GM12878 (cell line): ENCODE measurements around the gene GMPPA. TPM values are rescaled to one million over a fixed set of nuclear protein-coding genes. Genes with fewer than 3 reads are reported as not detected.
A peak's percentile ranks its signal among the peaks of the same experiment; 100 is the strongest.

ENCODE experiments used
- ATAC-seq: fragments of 200-7000 bp; cut with Tn5 transposase; 3 replicates; pipeline ENCODE4 v1.9.1; 2020; ENCODE audit warnings: mild to moderate bottlenecking, moderate library complexity
- BruUV-seq: library from RNA; stranded (reverse); fragments of 400-500 nt; replicated peaks from 2 replicates; lab custom pipeline; 2021; lab: Mats Ljungman, UMichigan
- CTCF ChIA-PET: fragments of 300-600 bp; sonication (Branson Sonifier 250); formaldehyde crosslinking; extraction: SDS; loops from one replicate; lab custom pipeline; 2021; ENCODE audit warnings: inconsistent platforms; lab: Yijun Ruan, JAX
- POLR2A ChIA-PET: fragments of 350-600 bp; formaldehyde crosslinking; extraction: SDS; loops from one replicate; lab custom pipeline; 2021; ENCODE audit warnings: inconsistent platforms; lab: Charles Lee
- RAD21 ChIA-PET: fragments of 300-600 bp; sonication (Branson Sonifier 250); formaldehyde crosslinking; loops from one replicate; lab custom pipeline; 2023; ENCODE audit warnings: antibody characterized with exemption; ENCODE audit not compliant: unreplicated experiment; lab: Charles Lee
- SMC1A ChIA-PET: fragments of 300-600 bp; sonication (Branson Sonifier 250); formaldehyde crosslinking; loops from one replicate; lab custom pipeline; 2023; ENCODE audit not compliant: unreplicated experiment, uncharacterized antibody; lab: Charles Lee
- DNase-seq: peaks from one replicate; pipeline ENCODE4 v3.0.0-alpha.2; 2011; ENCODE audit warnings: low read depth, low spot score
- FAIRE-seq: peaks from 3 replicates; lab custom pipeline; 2011; peaks lifted over from hg19 to GRCh38; lab: Jason Lieb, UNC
- H2AFZ ChIP-seq: 2 replicates; pipeline ENCODE4 v1.6.0; 2011; ENCODE audit warnings: low read depth, low read length, control low read depth; ENCODE audit not compliant: control insufficient read depth
- H3K27ac ChIP-seq: 2 replicates; pipeline ENCODE4 v1.5.1; 2011; ENCODE audit warnings: control low read depth; ENCODE audit not compliant: control insufficient read depth, insufficient read depth
- H3K27me3 ChIP-seq, 2 experiments: replicated peaks in 1 of 2; 2 replicates each; pipeline versions ENCODE4 v1.6.0 to v1.6.1; 2011; ENCODE audit warnings: low read length in 1 of 2; ENCODE audit not compliant: control insufficient read depth in 2 of 2, insufficient read depth in 2 of 2
- H3K36me3 ChIP-seq, 2 experiments: 2 replicates each; pipeline ENCODE4 v1.5.1; 2011; ENCODE audit warnings: low read length in 1 of 2; ENCODE audit not compliant: control insufficient read depth in 2 of 2, insufficient read depth in 2 of 2
- H3K4me1 ChIP-seq: 2 replicates; pipeline ENCODE4 v1.6.1; 2011; ENCODE audit warnings: mild to moderate bottlenecking, low read length, moderate library complexity, mixed read lengths; ENCODE audit not compliant: control insufficient read depth, insufficient read depth
- H3K4me2 ChIP-seq: 2 replicates; pipeline ENCODE4 v1.6.0; 2011; ENCODE audit warnings: control low read depth; ENCODE audit not compliant: control insufficient read depth, insufficient read depth
- H3K4me3 ChIP-seq: fragments of 200-600 bp; sonication (generic); 2 replicates; pipeline ENCODE4 v1.5.1; 2016
- H3K79me2 ChIP-seq: 2 replicates; pipeline ENCODE4 v1.6.0; 2011; ENCODE audit warnings: low read length; ENCODE audit not compliant: control insufficient read depth, insufficient read depth
- H3K9ac ChIP-seq: 2 replicates; pipeline ENCODE4 v1.8.0; 2011; ENCODE audit warnings: low read length, control low read depth, mixed read lengths; ENCODE audit not compliant: control insufficient read depth, insufficient read depth
- H3K9me3 ChIP-seq: replicated peaks from 3 replicates; pipeline ENCODE4 v1.5.1; 2011; ENCODE audit warnings: mild to moderate bottlenecking, low read length; ENCODE audit not compliant: control insufficient read depth, insufficient read depth
- H4K20me1 ChIP-seq: 2 replicates; pipeline ENCODE4 v1.6.0; 2011; ENCODE audit not compliant: control insufficient read depth, insufficient read depth
- BHLHE40 ChIP-seq, 2 experiments: fragments of 450-650 bp in 1 of 2; IDR thresholded peaks; 2 replicates each; pipeline ENCODE4 v1.6.1; 2011 to 2017; ENCODE audit warnings: low read depth in 2 of 2, borderline replicate concordance in 1 of 2, improper control_type of control experiment in 1 of 2, low read length in 1 of 2, mild to moderate bottlenecking in 1 of 2
- LARP7 ChIP-seq: fragments of 450-650 bp; IDR thresholded peaks from 2 replicates; pipeline ENCODE4 v1.6.1; 2017; ENCODE audit warnings: mild to moderate bottlenecking
- NR2C1 ChIP-seq: fragments of 450-650 bp; IDR thresholded peaks from 2 replicates; pipeline ENCODE4 v1.6.1; 2017; ENCODE audit warnings: antibody characterized with exemption, mild to moderate bottlenecking, moderate library complexity
- RAD21 ChIP-seq: IDR thresholded peaks from 2 replicates; pipeline ENCODE4 v1.6.1; 2011; ENCODE audit warnings: mild to moderate bottlenecking, low read depth, low read length, moderate library complexity; ENCODE audit not compliant: insufficient read depth
- SIN3A ChIP-seq: IDR thresholded peaks from 2 replicates; pipeline ENCODE4 v1.6.1; 2012; ENCODE audit warnings: low read depth, low read length, improper control_type of control experiment
- SUZ12 ChIP-seq: fragments of 200-600 bp; sonication (generic); IDR thresholded peaks from one replicate; pipeline ENCODE4 v1.6.1; 2018; ENCODE audit warnings: antibody characterized with exemption, mild to moderate bottlenecking; ENCODE audit not compliant: unreplicated experiment
- WRNIP1 ChIP-seq: IDR thresholded peaks from 2 replicates; pipeline ENCODE4 v1.6.1; 2011; ENCODE audit warnings: low read depth, low read length, improper control_type of control experiment, borderline replicate concordance
- WGBS: methylation state at CpG from one replicate; pipeline ENCODE4 v1.1.6; 2016; ENCODE audit warnings: low lambda C conversion rate; ENCODE audit not compliant: insufficient replicate concordance, insufficient coverage; ENCODE audit errors: missing lambda C conversion rate; 5-methylcytosine and 5-hydroxymethylcytosine counted together
- in situ Hi-C: fragments of 300-500 bp; cut with MboI; formaldehyde crosslinking; loops from 9 replicates; pipeline ENCODE4 v1.14.3; 2018; ENCODE audit warnings: mixed read lengths
- intact Hi-C: fragments of 100-400 bp; cut with micrococcal nuclease; formaldehyde crosslinking; loops from one replicate; pipeline ENCODE4 v1.14.2; 2022; ENCODE audit not compliant: unreplicated experiment
- polyA plus RNA-seq, 11 experiments: library from polyadenylated mRNA; depleted of rRNA in 4 of 11; unstranded in 6 of 11; stranded (reverse) in 5 of 11; fragments of >200 nt; fragmentation: Nextera tagmentation in 4 of 11; fragmentation: Illumina TruSeq in 1 of 11; extraction: Ambion mirVana in 4 of 11; extraction: Trizol in 1 of 11; gene quantifications; 1 replicate in 1 of 11; 2 replicates in 10 of 11; pipeline versions ENCODE4 v1.2.1 to v1.2.3, GENCODE V29; 2011 to 2016; ENCODE audit warnings: inconsistent platforms in 2 of 11, missing spikeins in 2 of 11, low read depth in 1 of 11
- total RNA-seq, 4 experiments: library from RNA; depleted of rRNA in 3 of 4; stranded (reverse); fragments of >200 nt in 3 of 4; fragmentation: Illumina TruSeq in 1 of 4; extraction: Trizol in 1 of 4; gene quantifications; 2 replicates each; pipeline versions ENCODE4 v1.2.1 to v1.2.3, GENCODE V29; 2013 to 2021
- TF ChIP-seq, protein P1 (sequence below): IDR thresholded peaks from 2 replicates; pipeline ENCODE4 v1.6.1; 2012; ENCODE audit warnings: mild to moderate bottlenecking, low read depth, low read length
- TF ChIP-seq, protein P2 (sequence below): fragments of 450-650 bp; formaldehyde crosslinking; IDR thresholded peaks from 2 replicates; pipeline ENCODE4 v1.4.0; 2020; ENCODE audit warnings: mild to moderate bottlenecking, moderate library complexity
- TF ChIP-seq, protein P3 (sequence below), 3 experiments: IDR thresholded peaks in 2 of 3; conservative IDR thresholded peaks in 1 of 3; 2 replicates each; pipeline ENCODE4 v1.5.1; 2011; ENCODE audit warnings: low read depth in 3 of 3, low read length in 3 of 3, mild to moderate bottlenecking in 3 of 3, control low read depth in 2 of 3, moderate library complexity in 2 of 3, inconsistent platforms in 1 of 3, mixed read lengths in 1 of 3; ENCODE audit not compliant: control insufficient read depth in 2 of 3, insufficient read depth in 1 of 3; ENCODE audit errors: extremely low read depth in 1 of 3
- TF ChIP-seq, protein P4 (sequence below): fragments of 450-650 bp; IDR thresholded peaks from 2 replicates; pipeline ENCODE4 v1.6.1; 2017; ENCODE audit warnings: borderline replicate concordance

GMPPA gene
- total and polyA plus RNA-seq, 10 of the 15 experiments (the other 5 are each of a cell fraction or from before 2014, with no cell fraction given), result 1.9 to 83.2 (median 45.0) TPM

DNA sequence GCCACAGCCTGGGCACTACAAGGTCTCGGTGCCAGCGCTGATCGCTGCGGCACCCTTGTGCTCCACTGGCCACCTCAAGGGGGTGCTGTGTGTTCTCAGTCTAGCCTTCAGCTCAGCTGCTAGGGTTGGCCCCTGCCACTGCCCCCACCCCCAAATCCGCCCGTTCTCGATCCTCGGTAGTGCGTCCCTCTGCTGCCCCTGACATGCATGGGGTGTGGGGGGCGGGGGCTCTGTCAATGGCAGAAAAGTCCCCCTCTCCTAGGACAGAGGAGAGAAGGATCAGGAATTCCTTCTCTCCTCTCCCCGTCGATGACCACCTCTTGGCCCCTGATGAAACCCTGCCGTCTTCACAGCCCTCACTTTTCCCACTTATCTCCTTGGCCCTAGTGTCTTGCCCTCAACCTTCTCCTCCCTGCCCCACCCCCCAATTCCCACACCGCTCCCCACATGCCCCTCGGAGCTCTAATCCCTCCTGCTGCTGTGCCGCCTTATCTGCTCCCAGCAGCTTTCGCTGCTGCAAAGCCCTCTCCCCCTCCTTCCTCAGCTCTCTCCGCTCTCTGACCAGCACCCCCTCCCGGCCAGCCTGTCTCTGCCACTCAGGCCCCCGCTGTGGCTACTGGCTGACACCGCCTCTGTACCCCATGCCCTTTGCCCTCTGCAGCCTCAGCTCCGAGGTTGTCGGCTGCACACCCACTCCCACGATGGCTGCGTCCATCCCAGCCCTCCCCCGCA, 11.3 kb downstream of the GMPPA start:
- CTCF ChIA-PET, result interaction anchor here (0.7 to 3.4 kb wide), 7 partner anchors 10 to 52 kb away, joined by 3 to 26 read pairs (median 5); partner anchors contain the start of gene GMPPA
- FAIRE-seq, result no peak
- no peaks in the 10 kb centered on the region for H3K4me1 ChIP-seq
- no peak overlapping the region for H2AFZ ChIP-seq
- intact Hi-C loops, result no loop called here
- no peak overlapping the region for H3K9ac ChIP-seq
- no peak overlapping the region for H3K4me2 ChIP-seq
- H3K27me3 ChIP-seq, result peaks cover 12 to 14% of the 10 kb centered on the region in 2 experiments; a peak in 3 of 4 replicates
- no peak overlapping the region for H3K4me3 ChIP-seq
- H3K79me2 ChIP-seq, result no peaks in the 10 kb centered on the region
- BruUV-seq, result no TSS peak
- H3K27ac ChIP-seq, result no peak overlapping the region
- peak; percentile 88 for ATAC-seq
- POLR2A ChIA-PET, result no interaction called here
- SMC1A ChIA-PET, result no interaction called here
- H3K36me3 ChIP-seq, result no peaks in the 10 kb centered on the region; a peak in 1 of 4 replicates
- DNase-seq, result no peak
- no peaks in the 10 kb centered on the region for H3K9me3 ChIP-seq
- RAD21 ChIA-PET, result interaction anchor here (1.6 to 2.4 kb wide), 3 partner anchors 11 to 20 kb away, joined by 7 to 9 read pairs (median 8); partner anchors contain the start of gene GMPPA
- H4K20me1 ChIP-seq, result no peaks in the 10 kb centered on the region
- WGBS, result 4% methylated on average over 23 of the region's 26 CpGs
- in situ Hi-C loops, result no loop called here
- TF ChIP-seq, protein P1, sequence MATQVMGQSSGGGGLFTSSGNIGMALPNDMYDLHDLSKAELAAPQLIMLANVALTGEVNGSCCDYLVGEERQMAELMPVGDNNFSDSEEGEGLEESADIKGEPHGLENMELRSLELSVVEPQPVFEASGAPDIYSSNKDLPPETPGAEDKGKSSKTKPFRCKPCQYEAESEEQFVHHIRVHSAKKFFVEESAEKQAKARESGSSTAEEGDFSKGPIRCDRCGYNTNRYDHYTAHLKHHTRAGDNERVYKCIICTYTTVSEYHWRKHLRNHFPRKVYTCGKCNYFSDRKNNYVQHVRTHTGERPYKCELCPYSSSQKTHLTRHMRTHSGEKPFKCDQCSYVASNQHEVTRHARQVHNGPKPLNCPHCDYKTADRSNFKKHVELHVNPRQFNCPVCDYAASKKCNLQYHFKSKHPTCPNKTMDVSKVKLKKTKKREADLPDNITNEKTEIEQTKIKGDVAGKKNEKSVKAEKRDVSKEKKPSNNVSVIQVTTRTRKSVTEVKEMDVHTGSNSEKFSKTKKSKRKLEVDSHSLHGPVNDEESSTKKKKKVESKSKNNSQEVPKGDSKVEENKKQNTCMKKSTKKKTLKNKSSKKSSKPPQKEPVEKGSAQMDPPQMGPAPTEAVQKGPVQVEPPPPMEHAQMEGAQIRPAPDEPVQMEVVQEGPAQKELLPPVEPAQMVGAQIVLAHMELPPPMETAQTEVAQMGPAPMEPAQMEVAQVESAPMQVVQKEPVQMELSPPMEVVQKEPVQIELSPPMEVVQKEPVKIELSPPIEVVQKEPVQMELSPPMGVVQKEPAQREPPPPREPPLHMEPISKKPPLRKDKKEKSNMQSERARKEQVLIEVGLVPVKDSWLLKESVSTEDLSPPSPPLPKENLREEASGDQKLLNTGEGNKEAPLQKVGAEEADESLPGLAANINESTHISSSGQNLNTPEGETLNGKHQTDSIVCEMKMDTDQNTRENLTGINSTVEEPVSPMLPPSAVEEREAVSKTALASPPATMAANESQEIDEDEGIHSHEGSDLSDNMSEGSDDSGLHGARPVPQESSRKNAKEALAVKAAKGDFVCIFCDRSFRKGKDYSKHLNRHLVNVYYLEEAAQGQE, result no peak
- 0 out of 2 replicates have a peak, but pooled peaks have one; percentile 12 for TF ChIP-seq RAD21
- TF ChIP-seq SUZ12, result no peak
- 0 out of 2 replicates have a peak, but pooled peaks have one; percentile 13 for TF ChIP-seq NR2C1
- TF ChIP-seq, protein P2, sequence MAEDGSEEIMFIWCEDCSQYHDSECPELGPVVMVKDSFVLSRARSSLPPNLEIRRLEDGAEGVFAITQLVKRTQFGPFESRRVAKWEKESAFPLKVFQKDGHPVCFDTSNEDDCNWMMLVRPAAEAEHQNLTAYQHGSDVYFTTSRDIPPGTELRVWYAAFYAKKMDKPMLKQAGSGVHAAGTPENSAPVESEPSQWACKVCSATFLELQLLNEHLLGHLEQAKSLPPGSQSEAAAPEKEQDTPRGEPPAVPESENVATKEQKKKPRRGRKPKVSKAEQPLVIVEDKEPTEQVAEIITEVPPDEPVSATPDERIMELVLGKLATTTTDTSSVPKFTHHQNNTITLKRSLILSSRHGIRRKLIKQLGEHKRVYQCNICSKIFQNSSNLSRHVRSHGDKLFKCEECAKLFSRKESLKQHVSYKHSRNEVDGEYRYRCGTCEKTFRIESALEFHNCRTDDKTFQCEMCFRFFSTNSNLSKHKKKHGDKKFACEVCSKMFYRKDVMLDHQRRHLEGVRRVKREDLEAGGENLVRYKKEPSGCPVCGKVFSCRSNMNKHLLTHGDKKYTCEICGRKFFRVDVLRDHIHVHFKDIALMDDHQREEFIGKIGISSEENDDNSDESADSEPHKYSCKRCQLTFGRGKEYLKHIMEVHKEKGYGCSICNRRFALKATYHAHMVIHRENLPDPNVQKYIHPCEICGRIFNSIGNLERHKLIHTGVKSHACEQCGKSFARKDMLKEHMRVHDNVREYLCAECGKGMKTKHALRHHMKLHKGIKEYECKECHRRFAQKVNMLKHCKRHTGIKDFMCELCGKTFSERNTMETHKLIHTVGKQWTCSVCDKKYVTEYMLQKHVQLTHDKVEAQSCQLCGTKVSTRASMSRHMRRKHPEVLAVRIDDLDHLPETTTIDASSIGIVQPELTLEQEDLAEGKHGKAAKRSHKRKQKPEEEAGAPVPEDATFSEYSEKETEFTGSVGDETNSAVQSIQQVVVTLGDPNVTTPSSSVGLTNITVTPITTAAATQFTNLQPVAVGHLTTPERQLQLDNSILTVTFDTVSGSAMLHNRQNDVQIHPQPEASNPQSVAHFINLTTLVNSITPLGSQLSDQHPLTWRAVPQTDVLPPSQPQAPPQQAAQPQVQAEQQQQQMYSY (CRISPR knock-in tag), result no peak
- TF ChIP-seq, protein P3, sequence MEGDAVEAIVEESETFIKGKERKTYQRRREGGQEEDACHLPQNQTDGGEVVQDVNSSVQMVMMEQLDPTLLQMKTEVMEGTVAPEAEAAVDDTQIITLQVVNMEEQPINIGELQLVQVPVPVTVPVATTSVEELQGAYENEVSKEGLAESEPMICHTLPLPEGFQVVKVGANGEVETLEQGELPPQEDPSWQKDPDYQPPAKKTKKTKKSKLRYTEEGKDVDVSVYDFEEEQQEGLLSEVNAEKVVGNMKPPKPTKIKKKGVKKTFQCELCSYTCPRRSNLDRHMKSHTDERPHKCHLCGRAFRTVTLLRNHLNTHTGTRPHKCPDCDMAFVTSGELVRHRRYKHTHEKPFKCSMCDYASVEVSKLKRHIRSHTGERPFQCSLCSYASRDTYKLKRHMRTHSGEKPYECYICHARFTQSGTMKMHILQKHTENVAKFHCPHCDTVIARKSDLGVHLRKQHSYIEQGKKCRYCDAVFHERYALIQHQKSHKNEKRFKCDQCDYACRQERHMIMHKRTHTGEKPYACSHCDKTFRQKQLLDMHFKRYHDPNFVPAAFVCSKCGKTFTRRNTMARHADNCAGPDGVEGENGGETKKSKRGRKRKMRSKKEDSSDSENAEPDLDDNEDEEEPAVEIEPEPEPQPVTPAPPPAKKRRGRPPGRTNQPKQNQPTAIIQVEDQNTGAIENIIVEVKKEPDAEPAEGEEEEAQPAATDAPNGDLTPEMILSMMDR (IDR thresholded peaks at IDR 0.05 in 2 of 3, conservative IDR thresholded peaks at IDR 0.05 in 1 of 3; ENCODE audit: control insufficient read depth in 2 of 3, extremely low read depth in 1 of 3, insufficient read depth in 1 of 3, low read depth in 3 of 3, low read length in 3 of 3), result peak; percentile 45 to 69 (median 63)
- no peak for TF ChIP-seq BHLHE40 (IDR thresholded peaks at IDR 0.05; ENCODE audit: borderline replicate concordance in 1 of 2, low read depth in 2 of 2, low read length in 1 of 2)
- TF ChIP-seq LARP7, result no peak
- no peak for TF ChIP-seq WRNIP1
- no peak for TF ChIP-seq SIN3A
- TF ChIP-seq, protein P4, sequence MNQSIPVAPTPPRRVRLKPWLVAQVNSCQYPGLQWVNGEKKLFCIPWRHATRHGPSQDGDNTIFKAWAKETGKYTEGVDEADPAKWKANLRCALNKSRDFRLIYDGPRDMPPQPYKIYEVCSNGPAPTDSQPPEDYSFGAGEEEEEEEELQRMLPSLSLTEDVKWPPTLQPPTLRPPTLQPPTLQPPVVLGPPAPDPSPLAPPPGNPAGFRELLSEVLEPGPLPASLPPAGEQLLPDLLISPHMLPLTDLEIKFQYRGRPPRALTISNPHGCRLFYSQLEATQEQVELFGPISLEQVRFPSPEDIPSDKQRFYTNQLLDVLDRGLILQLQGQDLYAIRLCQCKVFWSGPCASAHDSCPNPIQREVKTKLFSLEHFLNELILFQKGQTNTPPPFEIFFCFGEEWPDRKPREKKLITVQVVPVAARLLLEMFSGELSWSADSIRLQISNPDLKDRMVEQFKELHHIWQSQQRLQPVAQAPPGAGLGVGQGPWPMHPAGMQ, result no peak
